RWPE2 (cell line): Measurements from ENCODE around the gene CPNE8.

Experiments used
- ATAC-seq: fragments of 200-7000 bp; cut with Tn5 transposase; 3 replicates; pipeline ENCODE4 v1.9.1; 2021; ENCODE audit warnings: low read depth
- DNase-seq: peaks from one replicate; pipeline ENCODE4 v3.0.0-alpha.2; 2020; ENCODE audit warnings: low spot score
- H3K27ac ChIP-seq: fragments of 450-650 bp; 2 replicates; pipeline ENCODE4 v1.5.1; 2017; ENCODE audit warnings: mild to moderate bottlenecking; ENCODE audit not compliant: poor library complexity, severe bottlenecking
- H3K27me3 ChIP-seq: fragments of 250-450 bp; sonication (Bioruptor Pico); 2 replicates; pipeline ENCODE4 v1.5.1; 2021; ENCODE audit warnings: mild to moderate bottlenecking, moderate library complexity; ENCODE audit not compliant: insufficient read depth, poor library complexity, severe bottlenecking
- H3K36me3 ChIP-seq: fragments of 250-450 bp; sonication (Bioruptor Pico); 2 replicates; pipeline ENCODE4 v1.5.1; 2020; ENCODE audit warnings: low read depth, mild to moderate bottlenecking, moderate library complexity
- H3K4me1 ChIP-seq: fragments of 250-450 bp; sonication (Bioruptor Pico); 2 replicates; pipeline ENCODE4 v1.5.1; 2021; ENCODE audit warnings: mild to moderate bottlenecking, moderate library complexity; ENCODE audit not compliant: insufficient read depth, poor library complexity, severe bottlenecking
- H3K4me3 ChIP-seq: fragments of 250-450 bp; sonication (Bioruptor Pico); 2 replicates; pipeline ENCODE4 v1.5.1; 2021; ENCODE audit warnings: mild to moderate bottlenecking, moderate library complexity; ENCODE audit not compliant: severe bottlenecking
- H3K9me3 ChIP-seq: fragments of 250-450 bp; sonication (Bioruptor Pico); 2 replicates; pipeline ENCODE4 v1.5.1; 2021; ENCODE audit warnings: mild to moderate bottlenecking, moderate library complexity; ENCODE audit not compliant: severe bottlenecking
- TF ChIP-seq, protein P1 (sequence below): fragments of 450-650 bp; IDR thresholded peaks from one replicate; pipeline ENCODE4 v1.5.1; 2017; ENCODE audit warnings: mild to moderate bottlenecking, moderate library complexity; ENCODE audit not compliant: poor library complexity, severe bottlenecking

CPNE8 gene

GRCh38 chr12:38934078-38934584 lies 28.7 kb upstream of the CPNE8 start:
- DNase-seq (no peak), ATAC-seq (no peak)
- TF ChIP-seq, protein P1, sequence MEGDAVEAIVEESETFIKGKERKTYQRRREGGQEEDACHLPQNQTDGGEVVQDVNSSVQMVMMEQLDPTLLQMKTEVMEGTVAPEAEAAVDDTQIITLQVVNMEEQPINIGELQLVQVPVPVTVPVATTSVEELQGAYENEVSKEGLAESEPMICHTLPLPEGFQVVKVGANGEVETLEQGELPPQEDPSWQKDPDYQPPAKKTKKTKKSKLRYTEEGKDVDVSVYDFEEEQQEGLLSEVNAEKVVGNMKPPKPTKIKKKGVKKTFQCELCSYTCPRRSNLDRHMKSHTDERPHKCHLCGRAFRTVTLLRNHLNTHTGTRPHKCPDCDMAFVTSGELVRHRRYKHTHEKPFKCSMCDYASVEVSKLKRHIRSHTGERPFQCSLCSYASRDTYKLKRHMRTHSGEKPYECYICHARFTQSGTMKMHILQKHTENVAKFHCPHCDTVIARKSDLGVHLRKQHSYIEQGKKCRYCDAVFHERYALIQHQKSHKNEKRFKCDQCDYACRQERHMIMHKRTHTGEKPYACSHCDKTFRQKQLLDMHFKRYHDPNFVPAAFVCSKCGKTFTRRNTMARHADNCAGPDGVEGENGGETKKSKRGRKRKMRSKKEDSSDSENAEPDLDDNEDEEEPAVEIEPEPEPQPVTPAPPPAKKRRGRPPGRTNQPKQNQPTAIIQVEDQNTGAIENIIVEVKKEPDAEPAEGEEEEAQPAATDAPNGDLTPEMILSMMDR, result no peak
- Histone ChIP-seq H3K27ac (no peak overlapping the region), H3K27me3 (no peaks in the 10 kb centered on the region), H3K4me1 (no peaks in the 10 kb centered on the region), H3K9me3 (peaks cover 2% of the 10 kb centered on the region), H3K36me3 (no peaks in the 10 kb centered on the region), H3K4me3 (no peak overlapping the region)

GRCh38 chr12:38932320-38932719 lies 26.9 kb upstream of the CPNE8 start:
- no peak overlapping the region for H3K27ac ChIP-seq
- TF ChIP-seq, protein P1, result no peak
- ATAC-seq, result no peak
- DNase-seq, result no peak
- H3K4me3 ChIP-seq, result no peak overlapping the region
- no peaks in the 10 kb centered on the region for H3K36me3 ChIP-seq
- no peaks in the 10 kb centered on the region for H3K4me1 ChIP-seq
- H3K9me3 ChIP-seq, result peaks cover 2% of the 10 kb centered on the region
- no peaks in the 10 kb centered on the region for H3K27me3 ChIP-seq

- DNase-seq (no peak), ATAC-seq (no peak)
- H3K27ac ChIP-seq, result no peak overlapping the region
- H3K4me1 ChIP-seq, result no peaks in the 10 kb centered on the region
- H3K9me3 ChIP-seq, result peaks cover 2% of the 10 kb centered on the region
- H3K36me3 ChIP-seq, result no peaks in the 10 kb centered on the region
- H3K27me3 ChIP-seq, result no peaks in the 10 kb centered on the region
- TF ChIP-seq, protein P1, result no peak
- no peak overlapping the region for H3K4me3 ChIP-seq
Measured at GRCh38 chr12:38931461-38931860, 26.1 kb upstream of the CPNE8 start.

DNA sequence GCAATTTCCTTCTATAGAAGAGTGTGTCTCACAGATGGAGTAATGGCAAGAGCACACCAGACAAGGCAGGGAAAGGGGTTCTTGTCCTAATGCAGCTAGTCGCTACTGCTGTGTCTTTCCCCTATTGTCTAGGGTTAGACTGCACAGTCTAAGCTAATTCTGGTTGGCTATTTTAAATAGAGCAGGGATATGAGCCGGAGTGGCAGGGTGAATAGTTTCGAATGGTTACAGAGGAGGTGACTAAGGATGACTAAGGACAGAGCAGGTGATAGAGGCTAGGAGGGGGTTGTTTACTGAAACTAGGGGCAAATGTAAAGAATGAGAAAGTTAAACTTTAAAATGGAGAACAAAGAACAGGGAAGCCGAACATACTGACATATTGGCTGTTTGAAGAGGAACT lies 25.6 kb upstream of the CPNE8 start:
- Histone ChIP-seq H3K9me3 (peaks cover 2% of the 10 kb centered on the region), H3K4me3 (no peak overlapping the region), H3K27me3 (no peaks in the 10 kb centered on the region), H3K27ac (no peak overlapping the region), H3K4me1 (no peaks in the 10 kb centered on the region), H3K36me3 (no peaks in the 10 kb centered on the region)
- DNase-seq (no peak), ATAC-seq (no peak; the same call in 2 of the 3 replicates)
- TF ChIP-seq, protein P1, result no peak

- no peak for DNase-seq
- Histone ChIP-seq H3K9me3 (peaks cover 2% of the 10 kb centered on the region), H3K4me1 (no peaks in the 10 kb centered on the region), H3K27ac (no peak overlapping the region), H3K4me3 (no peak overlapping the region), H3K36me3 (no peaks in the 10 kb centered on the region), H3K27me3 (no peaks in the 10 kb centered on the region)
- no peak for ATAC-seq
- TF ChIP-seq, protein P1, result no peak
Measured at GRCh38 chr12:38926501-38926900, 21.1 kb upstream of the CPNE8 start.
